ENCODE results near the gene PTGES3L. TPM values are rescaled to one million over a fixed set of nuclear protein-coding genes. Genes with fewer than 3 reads are reported as not detected.

PTGES3L gene
- total and polyA plus RNA-seq, 2 of the 13 experiments (the other 11 are each of a cell fraction or from before 2014, with no cell fraction given), result 1.2 to 2.9 TPM

Small RNAs within 50 kb of the gene (small RNA-seq; reads per million reads assigned to genes)
- 0 to 0.33 (median 0.10) reads per million in 3 experiments for gene AARSD1 (ENCODE audit: insufficient read depth in 2 of 3, insufficient read length in 3 of 3, low read depth in 2 of 3, low replicate concordance in 1 of 3)
- 0 reads per million in 3 experiments for gene RF00561 (ENCODE audit: insufficient read depth in 2 of 3, insufficient read length in 3 of 3, low read depth in 2 of 3, low replicate concordance in 1 of 3)

Other genes starting within 250 kb of the PTGES3L start
- 6.0 and 11.6 TPM in 2 replicates for gene EZH1, start 235.0 kb downstream of the PTGES3L start, total RNA-seq (2016; rRNA removed; fragmentation: Illumina TruSeq; extraction: Trizol)
- gene EZH1, start 235.0 kb downstream of the PTGES3L start, polyA plus RNA-seq (2011; rRNA removed), result 24.0 and 24.2 TPM in 2 replicates
- 0.74 and 1.4 TPM in 2 replicates for gene RAMP2, start 218.9 kb downstream of the PTGES3L start, total RNA-seq (2016; rRNA removed; fragmentation: Illumina TruSeq; extraction: Trizol)
- gene RAMP2, start 218.9 kb downstream of the PTGES3L start, polyA plus RNA-seq (2011; rRNA removed), result 5.2 and 7.1 TPM in 2 replicates
- gene VPS25, start 206.6 kb downstream of the PTGES3L start, total RNA-seq (2016; rRNA removed; fragmentation: Illumina TruSeq; extraction: Trizol), result 148 and 161 TPM in 2 replicates
- 249 and 270 TPM in 2 replicates for gene VPS25, start 206.6 kb downstream of the PTGES3L start, polyA plus RNA-seq (2011; rRNA removed)
- gene WNK4, start 199.5 kb downstream of the PTGES3L start, total RNA-seq (2016; rRNA removed; fragmentation: Illumina TruSeq; extraction: Trizol), result 1.5 and 2.7 TPM in 2 replicates
- 13.7 and 16.9 TPM in 2 replicates for gene WNK4, start 199.5 kb downstream of the PTGES3L start, polyA plus RNA-seq (2011; rRNA removed)
- 202 and 250 TPM in 2 replicates for gene COA3, start 181.4 kb downstream of the PTGES3L start, total RNA-seq (2016; rRNA removed; fragmentation: Illumina TruSeq; extraction: Trizol)
- gene COA3, start 181.4 kb downstream of the PTGES3L start, polyA plus RNA-seq (2011; rRNA removed), result 130 and 133 TPM in 2 replicates
- gene CNTD1, start 181.2 kb downstream of the PTGES3L start, total RNA-seq (2016; rRNA removed; fragmentation: Illumina TruSeq; extraction: Trizol), result 0.11 TPM in 1 of 2 replicates, not detected in the other
- 0.15 and 0.34 TPM in 2 replicates for gene CNTD1, start 181.2 kb downstream of the PTGES3L start, polyA plus RNA-seq (2011; rRNA removed)
- gene BECN1, start 155.8 kb downstream of the PTGES3L start, total RNA-seq (2016; rRNA removed; fragmentation: Illumina TruSeq; extraction: Trizol), result 97.2 and 109 TPM in 2 replicates
- 77.1 and 82.1 TPM in 2 replicates for gene BECN1, start 155.8 kb downstream of the PTGES3L start, polyA plus RNA-seq (2011; rRNA removed)
- gene PSME3, start 146.7 kb downstream of the PTGES3L start, total RNA-seq (2016; rRNA removed; fragmentation: Illumina TruSeq; extraction: Trizol), result 135 and 202 TPM in 2 replicates
- gene PSME3, start 146.7 kb downstream of the PTGES3L start, polyA plus RNA-seq (2011; rRNA removed), result 61.5 and 66.3 TPM in 2 replicates
- 0.55 and 1.2 TPM in 2 replicates for gene AOC2, start 135.5 kb downstream of the PTGES3L start, total RNA-seq (2016; rRNA removed; fragmentation: Illumina TruSeq; extraction: Trizol)
- gene AOC2, start 135.5 kb downstream of the PTGES3L start, polyA plus RNA-seq (2011; rRNA removed), result 3.3 and 5.1 TPM in 2 replicates
- 8.7 and 10.4 TPM in 2 replicates for gene AOC3, start 128.9 kb downstream of the PTGES3L start, total RNA-seq (2016; rRNA removed; fragmentation: Illumina TruSeq; extraction: Trizol)
- gene AOC3, start 128.9 kb downstream of the PTGES3L start, polyA plus RNA-seq (2011; rRNA removed), result 51.7 and 61.0 TPM in 2 replicates
- gene G6PC1, start 79.3 kb downstream of the PTGES3L start, total RNA-seq (2016; rRNA removed; fragmentation: Illumina TruSeq; extraction: Trizol), result 0.56 and 1.7 TPM in 2 replicates
- gene G6PC1, start 79.3 kb downstream of the PTGES3L start, polyA plus RNA-seq (2011; rRNA removed), result 37.9 and 127 TPM in 2 replicates
- 24.7 and 29.8 TPM in 2 replicates for gene AARSD1, start 15.6 kb downstream of the PTGES3L start, total RNA-seq (2016; rRNA removed; fragmentation: Illumina TruSeq; extraction: Trizol)
- gene AARSD1, start 15.6 kb downstream of the PTGES3L start, polyA plus RNA-seq (2011; rRNA removed), result 25.6 and 29.3 TPM in 2 replicates
- gene RUNDC1, start 485 bp upstream of the PTGES3L start, total RNA-seq (2016; rRNA removed; fragmentation: Illumina TruSeq; extraction: Trizol), result 9.4 and 10.3 TPM in 2 replicates
- gene RUNDC1, start 485 bp upstream of the PTGES3L start, polyA plus RNA-seq (2011; rRNA removed), result 11.4 and 14.0 TPM in 2 replicates
- 1,585 and 1,854 TPM in 2 replicates for gene RPL27, start 18.3 kb upstream of the PTGES3L start, total RNA-seq (2016; rRNA removed; fragmentation: Illumina TruSeq; extraction: Trizol)
- 5,537 and 5,840 TPM in 2 replicates for gene RPL27, start 18.3 kb upstream of the PTGES3L start, polyA plus RNA-seq (2011; rRNA removed)
- 38.1 and 40.2 TPM in 2 replicates for gene IFI35, start 26.7 kb upstream of the PTGES3L start, total RNA-seq (2016; rRNA removed; fragmentation: Illumina TruSeq; extraction: Trizol)
- gene IFI35, start 26.7 kb upstream of the PTGES3L start, polyA plus RNA-seq (2011; rRNA removed), result 28.9 and 33.5 TPM in 2 replicates
- 143 TPM in 2 replicates for gene VAT1, start 42.3 kb upstream of the PTGES3L start, total RNA-seq (2016; rRNA removed; fragmentation: Illumina TruSeq; extraction: Trizol)
- gene VAT1, start 42.3 kb upstream of the PTGES3L start, polyA plus RNA-seq (2011; rRNA removed), result 197 and 205 TPM in 2 replicates
- gene RND2, start 45.2 kb upstream of the PTGES3L start, total RNA-seq (2016; rRNA removed; fragmentation: Illumina TruSeq; extraction: Trizol), result 0.11 TPM in 2 replicates
- 0.04 and 0.05 TPM in 2 replicates for gene RND2, start 45.2 kb upstream of the PTGES3L start, polyA plus RNA-seq (2011; rRNA removed)
- gene BRCA1, start 145.3 kb upstream of the PTGES3L start, total RNA-seq (2016; rRNA removed; fragmentation: Illumina TruSeq; extraction: Trizol), result 37.5 and 56.0 TPM in 2 replicates
- 11.7 and 13.3 TPM in 2 replicates for gene BRCA1, start 145.3 kb upstream of the PTGES3L start, polyA plus RNA-seq (2011; rRNA removed)
- 51.7 and 79.0 TPM in 2 replicates for gene NBR1, start 191.1 kb upstream of the PTGES3L start, total RNA-seq (2016; rRNA removed; fragmentation: Illumina TruSeq; extraction: Trizol)
- 102 and 121 TPM in 2 replicates for gene NBR1, start 191.1 kb upstream of the PTGES3L start, polyA plus RNA-seq (2011; rRNA removed)
- 7.3 and 16.9 TPM in 2 replicates for gene TMEM106A, start 231.8 kb upstream of the PTGES3L start, total RNA-seq (2016; rRNA removed; fragmentation: Illumina TruSeq; extraction: Trizol)
- 34.9 and 35.9 TPM in 2 replicates for gene TMEM106A, start 231.8 kb upstream of the PTGES3L start, polyA plus RNA-seq (2011; rRNA removed)
- gene CCDC200, start 248.5 kb upstream of the PTGES3L start, total RNA-seq (2016; rRNA removed; fragmentation: Illumina TruSeq; extraction: Trizol), result not detected in 2 replicates
- not detected in 2 replicates for gene CCDC200, start 248.5 kb upstream of the PTGES3L start, polyA plus RNA-seq (2011; rRNA removed)

Data from HepG2 (cell line).